Stimulated activated naive B cell treated with anti-CD40 and anti-IgM and Interleukin-4, amounts not matched to agents 10 μg/mL and 1 μg/mL and 100 μg/mL, for 72 hours (primary cell): ENCODE measurements around the gene ITPK1.
"Not testable (repeated sequence)": the region's sequence is repeated elsewhere in the genome, so short reads cannot be mapped to it uniquely, and the experiment has no call there.

Experiments used
- ATAC-seq, 2 donors: fragments of 150-1000 bp; cut with Tn5 transposase; replicated peaks; 2 replicates each; pipeline ENCODE4 v1.10.0; 2021; ENCODE audit warnings: moderate library complexity in 1 of 2
- DNase-seq: peaks from one replicate; pipeline ENCODE4 v3.0.0; 2021
- H3K27ac Mint-ChIP-seq: one replicate; pipeline ENCODE4 v1.8.0; 2022; ENCODE audit warnings: mild to moderate bottlenecking, mixed read lengths
- H3K27me3 Mint-ChIP-seq, 2 donors: one replicate each; pipeline ENCODE4 v1.8.0; 2022; ENCODE audit warnings: mixed read lengths in 2 of 2
- H3K36me3 Mint-ChIP-seq, 2 donors: one replicate each; pipeline ENCODE4 v1.8.0; 2022; ENCODE audit warnings: mixed read lengths in 2 of 2, mild to moderate bottlenecking in 1 of 2
- H3K4me1 Mint-ChIP-seq, 2 donors: one replicate each; pipeline ENCODE4 v1.8.0; 2022; ENCODE audit warnings: mixed read lengths in 2 of 2, mild to moderate bottlenecking in 1 of 2
- H3K4me3 Mint-ChIP-seq, 2 donors: one replicate each; pipeline ENCODE4 v1.8.0; 2022; ENCODE audit warnings: mild to moderate bottlenecking in 2 of 2, mixed read lengths in 2 of 2, moderate library complexity in 1 of 2
- H3K9me3 Mint-ChIP-seq, 2 donors: one replicate each; pipeline ENCODE4 v1.8.0; 2022; ENCODE audit warnings: mixed read lengths in 2 of 2, mild to moderate bottlenecking in 1 of 2

The ITPK1 gene

GRCh38 chr14:93115069-93115820 is 480 bp downstream of the ITPK1 start:
- H3K27me3 Mint-ChIP-seq = no peaks in the 10 kb centered on the region
- DNase-seq = peak; percentile 84
- ATAC-seq = peak; percentile 81 to 85
- peaks cover 0 to 3% of the 10 kb centered on the region in 2 donors for H3K36me3 Mint-ChIP-seq
- peaks cover 32 to 39% of the 10 kb centered on the region in 2 donors for H3K4me1 Mint-ChIP-seq
- peak overlapping the region; percentile 90 for H3K27ac Mint-ChIP-seq
- no peaks in the 10 kb centered on the region for H3K9me3 Mint-ChIP-seq
- peak overlapping the region; percentile 90 to 96 for H3K4me3 Mint-ChIP-seq

- no peaks in the 10 kb centered on the region for H3K27me3 Mint-ChIP-seq
- peaks cover 37 to 45% of the 10 kb centered on the region in 2 donors for H3K4me1 Mint-ChIP-seq
- ATAC-seq = peak in 1 of 2 donors; percentile 5
- H3K27ac Mint-ChIP-seq = no peak overlapping the region
- H3K9me3 Mint-ChIP-seq = no peaks in the 10 kb centered on the region
- H3K36me3 Mint-ChIP-seq = peaks cover 0 to 3% of the 10 kb centered on the region in 2 donors
- DNase-seq = no peak
- H3K4me3 Mint-ChIP-seq = peak overlapping the region; percentile 90 to 96
Observed at GRCh38 chr14:93114713-93115068, 1.0 kb downstream of the ITPK1 start.

GRCh38 chr14:93114068-93114710 is 1.5 kb downstream of the ITPK1 start:
- H3K9me3 Mint-ChIP-seq = no peaks in the 10 kb centered on the region
- DNase-seq (no peak), ATAC-seq (no peak)
- H3K4me3 Mint-ChIP-seq = peak overlapping the region; percentile 90 to 96
- no peak overlapping the region for H3K27ac Mint-ChIP-seq
- no peaks in the 10 kb centered on the region for H3K27me3 Mint-ChIP-seq
- H3K4me1 Mint-ChIP-seq = peaks cover 42 to 50% of the 10 kb centered on the region in 2 donors
- H3K36me3 Mint-ChIP-seq = peaks cover 0 to 3% of the 10 kb centered on the region in 2 donors

GRCh38 chr14:93113678-93114067 is 2.1 kb downstream of the ITPK1 start:
- no peaks in the 10 kb centered on the region for H3K27me3 Mint-ChIP-seq
- peaks cover 0 to 3% of the 10 kb centered on the region in 2 donors for H3K36me3 Mint-ChIP-seq
- H3K4me1 Mint-ChIP-seq = peaks cover 46 to 55% of the 10 kb centered on the region in 2 donors
- H3K4me3 Mint-ChIP-seq = peak overlapping the region; percentile 90 to 96
- DNase-seq (no peak), ATAC-seq (no peak)
- H3K9me3 Mint-ChIP-seq = no peaks in the 10 kb centered on the region
- H3K27ac Mint-ChIP-seq = peak overlapping the region; percentile 11

GRCh38 chr14:93112891-93113677 is 2.6 kb downstream of the ITPK1 start:
- peak in 1 of 2 donors; percentile 24 for ATAC-seq

GRCh38 chr14:93111541-93111940 is 4.2 kb downstream of the ITPK1 start:
- not testable (repeated sequence) for ATAC-seq, H3K36me3 Mint-ChIP-seq, H3K27me3 Mint-ChIP-seq, H3K27ac Mint-ChIP-seq, DNase-seq, H3K9me3 Mint-ChIP-seq
- Mint-ChIP-seq H3K4me3 (peak overlapping the region in 1 of 2 donors; percentile 25), H3K4me1 (peaks cover 52 to 76% of the 10 kb centered on the region in 2 donors)

More at GRCh38 chr14:93112891-93113677, 2.6 kb downstream of the ITPK1 start:
- Mint-ChIP-seq H3K9me3 (no peaks in the 10 kb centered on the region), H3K27ac (peak overlapping the region; percentile 89), H3K4me1 (peaks cover 49 to 61% of the 10 kb centered on the region in 2 donors), H3K27me3 (no peaks in the 10 kb centered on the region), H3K4me3 (peak overlapping the region; percentile 90 to 96), H3K36me3 (peaks cover 0 to 3% of the 10 kb centered on the region in 2 donors)
- peak; percentile 29 for DNase-seq

- H3K4me3 Mint-ChIP-seq = no peak overlapping the region
- H3K27ac Mint-ChIP-seq = no peak overlapping the region
- peaks cover 51 to 73% of the 10 kb centered on the region in 2 donors for H3K4me1 Mint-ChIP-seq
- DNase-seq = no peak
- no peak for ATAC-seq
- H3K9me3 Mint-ChIP-seq = no peaks in the 10 kb centered on the region
- no peaks in the 10 kb centered on the region for H3K27me3 Mint-ChIP-seq
- peaks cover 0 to 3% of the 10 kb centered on the region in 2 donors for H3K36me3 Mint-ChIP-seq
Observed at GRCh38 chr14:93110856-93111419, 4.8 kb downstream of the ITPK1 start.

- Mint-ChIP-seq H3K36me3 (peaks cover 0 to 3% of the 10 kb centered on the region in 2 donors), H3K4me3 (peak overlapping the region; percentile 27 to 58), H3K9me3 (no peaks in the 10 kb centered on the region), H3K27ac (peak overlapping the region; percentile 82), H3K27me3 (no peaks in the 10 kb centered on the region), H3K4me1 (peaks cover 51 to 80% of the 10 kb centered on the region in 2 donors)
- peak; percentile 86 to 92 for ATAC-seq
- DNase-seq = peak; percentile 51
Observed at GRCh38 chr14:93109572-93110481, 5.9 kb downstream of the ITPK1 start.

GRCh38 chr14:93108105-93108504 is 7.6 kb downstream of the ITPK1 start:
- no peaks in the 10 kb centered on the region for H3K9me3 Mint-ChIP-seq
- peaks cover 45 to 80% of the 10 kb centered on the region in 2 donors for H3K4me1 Mint-ChIP-seq
- H3K27me3 Mint-ChIP-seq = no peaks in the 10 kb centered on the region

GRCh38 chr14:93107453-93107852 is 8.3 kb downstream of the ITPK1 start:
- H3K4me3 Mint-ChIP-seq = no peak overlapping the region
- peaks cover 41 to 74% of the 10 kb centered on the region in 2 donors for H3K4me1 Mint-ChIP-seq
- no peak for ATAC-seq
- H3K27ac Mint-ChIP-seq = no peak overlapping the region
- H3K27me3 Mint-ChIP-seq = no peaks in the 10 kb centered on the region
- H3K36me3 Mint-ChIP-seq = peaks cover 0 to 3% of the 10 kb centered on the region in 2 donors
- no peak for DNase-seq
- no peaks in the 10 kb centered on the region for H3K9me3 Mint-ChIP-seq

More at GRCh38 chr14:93108105-93108504, 7.6 kb downstream of the ITPK1 start:
- no peak for ATAC-seq
- Mint-ChIP-seq H3K4me3 (no peak overlapping the region), H3K27ac (no peak overlapping the region), H3K36me3 (peaks cover 0 to 4% of the 10 kb centered on the region in 2 donors)
- DNase-seq = no peak

- no peak overlapping the region for H3K4me3 Mint-ChIP-seq
- peaks cover 38 to 73% of the 10 kb centered on the region in 2 donors for H3K4me1 Mint-ChIP-seq
- no peaks in the 10 kb centered on the region for H3K9me3 Mint-ChIP-seq
- ATAC-seq (no peak), DNase-seq (no peak)
- no peak overlapping the region for H3K27ac Mint-ChIP-seq
- no peaks in the 10 kb centered on the region for H3K27me3 Mint-ChIP-seq
- peaks cover 0 to 3% of the 10 kb centered on the region in 2 donors for H3K36me3 Mint-ChIP-seq
Observed at GRCh38 chr14:93106541-93107156, 9.1 kb downstream of the ITPK1 start.

- H3K9me3 Mint-ChIP-seq, H3K27ac Mint-ChIP-seq, H3K4me3 Mint-ChIP-seq, DNase-seq, H3K36me3 Mint-ChIP-seq, H3K27me3 Mint-ChIP-seq, ATAC-seq: not testable (repeated sequence)
- H3K4me1 Mint-ChIP-seq = peaks cover 39 to 77% of the 10 kb centered on the region in 2 donors
Observed at GRCh38 chr14:93105856-93106255, 9.9 kb downstream of the ITPK1 start.

GRCh38 chr14:93105362-93105761 is 10.4 kb downstream of the ITPK1 start:
- ATAC-seq (no peak), DNase-seq (no peak)
- H3K36me3 Mint-ChIP-seq = peaks cover 0 to 3% of the 10 kb centered on the region in 2 donors
- no peak overlapping the region for H3K27ac Mint-ChIP-seq
- no peaks in the 10 kb centered on the region for H3K27me3 Mint-ChIP-seq
- no peaks in the 10 kb centered on the region for H3K9me3 Mint-ChIP-seq
- H3K4me3 Mint-ChIP-seq = no peak overlapping the region
- peaks cover 42 to 77% of the 10 kb centered on the region in 2 donors for H3K4me1 Mint-ChIP-seq
